ENCODE results near the gene SLC19A3. TPM values are rescaled to one million over a fixed set of nuclear protein-coding genes. Genes with fewer than 3 reads are reported as not detected.
"Not testable (repeated sequence)": the region's sequence is repeated elsewhere in the genome, so short reads cannot be mapped to it uniquely, and the experiment has no call there.

The SLC19A3 gene
- total RNA-seq, 1 donor from 2014 or later, result not detected

GRCh38 chr2:227728035-227728434, 10.2 kb upstream of the SLC19A3 start, which contains the start of gene SCYGR7:
SCYGR7 (plus strand) TSS chr2:227728335; CDS start chr2:227728335, 0 bp downstream.
- intact Hi-C loops (cut with micrococcal nuclease), result no loop called here
- ChIA-PET CTCF (no interaction called here), POLR2A (no interaction called here)
- DNase-seq (no peak), ATAC-seq (ENCODE audit: low read depth) (no peak)
- Mint-ChIP-seq H3K4me3 (no peak within 1 kb of the TSS), H3K9me3 (peaks cover under 1% of the 10 kb centered on the region), H3K4me1 (no peaks in the 10 kb centered on the region), H3K27ac (no peak within 1 kb of the TSS), H3K36me3 (ENCODE audit: low read depth) (no peaks in the 10 kb centered on the region), H3K27me3 (peaks cover 14% of the 10 kb centered on the region)
- TF ChIP-seq CTCF (IDR thresholded peaks at IDR 0.05), result no peak

- H3K27me3 Mint-ChIP-seq, result peaks cover 10% of the 10 kb centered on the region
- no peaks in the 10 kb centered on the region for H3K9me3 Mint-ChIP-seq
- no peaks in the 10 kb centered on the region for H3K36me3 Mint-ChIP-seq (ENCODE audit: low read depth)
- ATAC-seq (ENCODE audit: low read depth) (no peak), DNase-seq (no peak)
- intact Hi-C loops (cut with micrococcal nuclease), result no loop called here
- no peak within 1 kb of the TSS for H3K4me3 Mint-ChIP-seq
- H3K27ac Mint-ChIP-seq, result no peak within 1 kb of the TSS
- no peak for TF ChIP-seq CTCF (IDR thresholded peaks at IDR 0.05)
- no peaks in the 10 kb centered on the region for H3K4me1 Mint-ChIP-seq
- ChIA-PET CTCF (no interaction called here), POLR2A (no interaction called here)
These were observed 6.7 kb upstream of the SLC19A3 start, which contains the start of gene SCYGR6 for GRCh38 chr2:227724394-227725039. SCYGR6 (minus strand) TSS chr2:227724757; CDS start chr2:227724757, 0 bp downstream.

GRCh38 chr2:227722821-227723220, 5.0 kb upstream of the SLC19A3 start:
- intact Hi-C loops (cut with micrococcal nuclease); H3K36me3 Mint-ChIP-seq (ENCODE audit: low read depth); H3K9me3 Mint-ChIP-seq; H3K27ac Mint-ChIP-seq; ATAC-seq (ENCODE audit: low read depth); H3K4me1 Mint-ChIP-seq; CTCF ChIA-PET; H3K4me3 Mint-ChIP-seq; POLR2A ChIA-PET; DNase-seq; H3K27me3 Mint-ChIP-seq: not testable (repeated sequence)

- no peak for TF ChIP-seq CTCF (IDR thresholded peaks at IDR 0.05)
- H3K36me3 Mint-ChIP-seq (ENCODE audit: low read depth), result no peaks in the 10 kb centered on the region
- H3K4me1 Mint-ChIP-seq, result peaks cover 4% of the 10 kb centered on the region
These were observed 2.9 kb upstream of the SLC19A3 start for GRCh38 chr2:227720680-227721079.

GRCh38 chr2:227719641-227720040, 1.8 kb upstream of the SLC19A3 start:
- Mint-ChIP-seq H3K4me3 (no peak overlapping the region), H3K27ac (no peak overlapping the region), H3K9me3 (no peaks in the 10 kb centered on the region), H3K36me3 (ENCODE audit: low read depth) (no peaks in the 10 kb centered on the region), H3K27me3 (peaks cover 20% of the 10 kb centered on the region), H3K4me1 (peaks cover 4% of the 10 kb centered on the region)
- DNase-seq (no peak), ATAC-seq (ENCODE audit: low read depth) (no peak)
- CTCF ChIA-PET, result no interaction called here
- POLR2A ChIA-PET, result no interaction called here
- intact Hi-C loops (cut with micrococcal nuclease), result no loop called here
- TF ChIP-seq CTCF (IDR thresholded peaks at IDR 0.05), result no peak

More at GRCh38 chr2:227720680-227721079, 2.9 kb upstream of the SLC19A3 start:
- intact Hi-C loops (cut with micrococcal nuclease), result no loop called here
- DNase-seq (no peak), ATAC-seq (ENCODE audit: low read depth) (no peak)
- no peak overlapping the region for H3K27ac Mint-ChIP-seq
- ChIA-PET POLR2A (no interaction called here), CTCF (no interaction called here)
- H3K4me3 Mint-ChIP-seq, result no peak overlapping the region
- H3K27me3 Mint-ChIP-seq, result peaks cover 20% of the 10 kb centered on the region
- no peaks in the 10 kb centered on the region for H3K9me3 Mint-ChIP-seq

GRCh38 chr2:227716501-227716900, 1.3 kb downstream of the SLC19A3 start:
- H3K4me3 Mint-ChIP-seq, result no peak overlapping the region
- peaks cover 4% of the 10 kb centered on the region for H3K4me1 Mint-ChIP-seq
- ChIA-PET POLR2A (no interaction called here), CTCF (no interaction called here)
- H3K36me3 Mint-ChIP-seq (ENCODE audit: low read depth), result no peaks in the 10 kb centered on the region
- intact Hi-C loops (cut with micrococcal nuclease), result no loop called here
- no peak for TF ChIP-seq CTCF (IDR thresholded peaks at IDR 0.05)
- ATAC-seq (ENCODE audit: low read depth) (no peak), DNase-seq (no peak)
- H3K27ac Mint-ChIP-seq, result no peak overlapping the region
- H3K27me3 Mint-ChIP-seq, result peaks cover 19% of the 10 kb centered on the region
- no peaks in the 10 kb centered on the region for H3K9me3 Mint-ChIP-seq

Data from activated B cell treated with CpG ODN at 0.5 μM for 24 hours (primary cell).